ENCODE measurements around the gene DRG2.

The DRG2 gene

GRCh38 chr17:18076936-18077335 is 10.8 kb upstream of the DRG2 start:
- no peak for DNase-seq (ENCODE audit: low spot score)

GRCh38 chr17:18079543-18079942 is 8.2 kb upstream of the DRG2 start:
- DNase-seq (ENCODE audit: low spot score): no peak

- DNase-seq (ENCODE audit: low spot score): no peak
These were observed 3.5 kb upstream of the DRG2 start for GRCh38 chr17:18084256-18084655.

- DNase-seq (ENCODE audit: low spot score): no peak
These were observed 1.9 kb downstream of the DRG2 start for GRCh38 chr17:18089613-18090012.

GRCh38 chr17:18093616-18094408 is 6.1 kb downstream of the DRG2 start:
- DNase-seq (ENCODE audit: low spot score): peak; percentile 60

- DNase-seq (ENCODE audit: low spot score): no peak
These were observed 6.7 kb downstream of the DRG2 start for GRCh38 chr17:18094409-18094807.

- no peak for DNase-seq (ENCODE audit: low spot score)
These were observed 11.8 kb downstream of the DRG2 start for GRCh38 chr17:18099516-18099915.

GRCh38 chr17:18100616-18101015 is 12.9 kb downstream of the DRG2 start:
- no peak for DNase-seq (ENCODE audit: low spot score)

GRCh38 chr17:18101828-18102227 is 14.1 kb downstream of the DRG2 start:
- no peak for DNase-seq (ENCODE audit: low spot score)

GRCh38 chr17:18102640-18103039 is 14.9 kb downstream of the DRG2 start:
- DNase-seq (ENCODE audit: low spot score): no peak

- DNase-seq (ENCODE audit: low spot score): no peak
These were observed 17.3 kb downstream of the DRG2 start for GRCh38 chr17:18105027-18105426.

GRCh38 chr17:18105595-18105994 is 17.8 kb downstream of the DRG2 start:
- DNase-seq (ENCODE audit: low spot score): no peak

GRCh38 chr17:18106211-18106610 is 18.5 kb downstream of the DRG2 start:
- no peak for DNase-seq (ENCODE audit: low spot score)

- DNase-seq (ENCODE audit: low spot score): no peak
These were observed 19.5 kb downstream of the DRG2 start for GRCh38 chr17:18107061-18107790.

- no peak for DNase-seq (ENCODE audit: low spot score)
These were observed 20.2 kb downstream of the DRG2 start for GRCh38 chr17:18107971-18108370.

GRCh38 chr17:18108401-18109312 is 20.9 kb downstream of the DRG2 start, which contains the start of gene MYO15A:
Gene MYO15A, plus strand, starts transcription at chr17:18108756. Its CDS starts 10,045 bp downstream, at chr17:18118801.
- DNase-seq (ENCODE audit: low spot score): no peak

GRCh38 chr17:18109935-18110485 is 22.3 kb downstream of the DRG2 start:
- DNase-seq (ENCODE audit: low spot score): no peak

- no peak for DNase-seq (ENCODE audit: low spot score)
These were observed 22.9 kb downstream of the DRG2 start for GRCh38 chr17:18110636-18111145.

GRCh38 chr17:18111330-18111971 is 23.7 kb downstream of the DRG2 start:
- DNase-seq (ENCODE audit: low spot score): no peak

GRCh38 chr17:18115517-18115916 is 27.8 kb downstream of the DRG2 start:
- DNase-seq (ENCODE audit: low spot score): no peak

GRCh38 chr17:18116078-18116477 is 28.3 kb downstream of the DRG2 start:
- no peak for DNase-seq (ENCODE audit: low spot score)

Data from AG20443 (cell line).